Measurements from ENCODE around the gene PAN3. TPM values are rescaled to one million over a fixed set of nuclear protein-coding genes. Genes with fewer than 3 reads are reported as not detected.

Gene PAN3
- total and polyA plus RNA-seq, 2 of the 8 experiments (the other 6 are each of a cell fraction or from before 2014, with no cell fraction given) = 12.7 to 39.3 TPM

GRCh38 chr13:28120317-28120716 lies 18.0 kb upstream of the PAN3 start (continued):
- TF ChIP-seq MAX (IDR thresholded peaks at IDR 0.05) (no peak), CREB1 (IDR thresholded peaks at IDR 0.05) (no peak), TAF1 (IDR thresholded peaks at IDR 0.05; ENCODE audit: low read depth, low read length) (no peak), BCL11A (IDR thresholded peaks at IDR 0.05; ENCODE audit: low read depth in 2 of 2, low read length in 2 of 2) (no peak), SUZ12 (IDR thresholded peaks at IDR 0.05; ENCODE audit: low read length) (no peak)
